ENCODE results near the gene ABR. TPM values are rescaled to one million over a fixed set of nuclear protein-coding genes. Genes with fewer than 3 reads are reported as not detected.
"Not testable (repeated sequence)": the region's sequence is repeated elsewhere in the genome, so short reads cannot be mapped to it uniquely, and the experiment has no call there.

The ABR gene
- total RNA-seq, 2 donors from 2014 or later: 159 to 200 TPM

DNA sequence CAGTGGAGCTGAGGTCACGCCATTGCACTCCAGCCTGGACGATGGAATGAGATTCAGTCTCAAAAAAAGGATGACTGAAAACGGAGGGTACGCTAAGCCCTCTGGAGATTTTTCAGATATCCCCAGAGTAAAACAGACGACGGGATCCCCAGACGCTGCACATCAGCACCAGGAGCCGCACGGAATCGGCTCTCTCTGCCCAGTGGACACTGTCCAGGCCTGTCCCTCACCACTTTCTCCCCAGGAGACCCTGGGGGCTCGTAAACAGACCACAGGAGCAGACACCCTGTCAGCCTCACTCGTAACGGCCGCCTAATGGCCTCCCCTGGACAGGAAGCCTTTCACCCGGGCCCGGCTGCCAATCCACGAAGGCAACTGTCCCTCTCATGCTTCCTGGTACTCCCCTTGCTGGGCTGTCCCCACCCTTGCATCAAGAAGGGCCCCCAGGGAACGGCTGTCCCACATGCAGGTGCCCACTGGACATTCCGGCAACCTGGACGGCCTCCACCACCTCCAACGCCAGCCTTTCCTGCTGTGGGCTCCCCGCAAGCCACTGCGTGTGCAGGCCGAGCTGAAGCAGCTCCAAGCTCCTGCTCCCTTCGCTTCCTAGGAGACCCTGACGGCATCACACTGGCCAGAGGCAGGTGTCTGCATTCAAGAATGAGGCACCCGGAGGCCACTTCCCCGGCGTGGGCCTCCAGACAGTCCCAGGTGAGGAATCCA is 108.5 kb downstream of the ABR start:
- DNase-seq (ENCODE audit: low spot score) (no peak), ATAC-seq (ENCODE audit: insufficient number of reproducible peaks, low FRiP score, low read depth) (no peak)
- TF ChIP-seq, protein P1, sequence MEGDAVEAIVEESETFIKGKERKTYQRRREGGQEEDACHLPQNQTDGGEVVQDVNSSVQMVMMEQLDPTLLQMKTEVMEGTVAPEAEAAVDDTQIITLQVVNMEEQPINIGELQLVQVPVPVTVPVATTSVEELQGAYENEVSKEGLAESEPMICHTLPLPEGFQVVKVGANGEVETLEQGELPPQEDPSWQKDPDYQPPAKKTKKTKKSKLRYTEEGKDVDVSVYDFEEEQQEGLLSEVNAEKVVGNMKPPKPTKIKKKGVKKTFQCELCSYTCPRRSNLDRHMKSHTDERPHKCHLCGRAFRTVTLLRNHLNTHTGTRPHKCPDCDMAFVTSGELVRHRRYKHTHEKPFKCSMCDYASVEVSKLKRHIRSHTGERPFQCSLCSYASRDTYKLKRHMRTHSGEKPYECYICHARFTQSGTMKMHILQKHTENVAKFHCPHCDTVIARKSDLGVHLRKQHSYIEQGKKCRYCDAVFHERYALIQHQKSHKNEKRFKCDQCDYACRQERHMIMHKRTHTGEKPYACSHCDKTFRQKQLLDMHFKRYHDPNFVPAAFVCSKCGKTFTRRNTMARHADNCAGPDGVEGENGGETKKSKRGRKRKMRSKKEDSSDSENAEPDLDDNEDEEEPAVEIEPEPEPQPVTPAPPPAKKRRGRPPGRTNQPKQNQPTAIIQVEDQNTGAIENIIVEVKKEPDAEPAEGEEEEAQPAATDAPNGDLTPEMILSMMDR (IDR thresholded peaks at IDR 0.05): no peak
- Histone ChIP-seq H3K27ac (no peak overlapping the region), H3K27me3 (replicated peaks; ENCODE audit: insufficient read depth) (no peaks in the 10 kb centered on the region), H3K9me3 (no peaks in the 10 kb centered on the region), H3K4me1 (ENCODE audit: control insufficient read depth in 1 of 2, low read depth in 2 of 2) (no peaks in the 10 kb centered on the region), H3K4me3 (no peak overlapping the region), H3K36me3 (peaks cover 64% of the 10 kb centered on the region)

DNA sequence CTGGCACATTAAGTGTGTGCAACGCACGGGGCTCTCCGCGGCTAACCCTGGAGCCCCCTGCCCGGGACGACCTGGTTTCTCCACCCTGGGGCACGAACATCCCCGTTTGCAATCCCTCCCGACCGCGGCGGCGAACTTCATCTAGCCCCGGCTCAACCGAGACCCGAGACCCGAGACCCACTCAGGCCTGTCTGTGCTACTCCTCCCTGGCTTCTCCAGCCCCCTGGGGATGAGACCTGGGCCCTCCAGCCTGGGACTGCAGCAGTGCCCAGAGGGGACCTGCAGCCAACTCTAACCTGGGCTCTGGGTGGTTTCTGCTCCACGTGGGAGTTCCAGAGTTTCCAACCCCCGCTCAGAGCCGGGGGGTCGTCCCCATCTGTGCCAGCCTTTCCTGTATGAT is 109.4 kb downstream of the ABR start:
- peaks cover 73% of the 10 kb centered on the region for H3K36me3 ChIP-seq

DNA sequence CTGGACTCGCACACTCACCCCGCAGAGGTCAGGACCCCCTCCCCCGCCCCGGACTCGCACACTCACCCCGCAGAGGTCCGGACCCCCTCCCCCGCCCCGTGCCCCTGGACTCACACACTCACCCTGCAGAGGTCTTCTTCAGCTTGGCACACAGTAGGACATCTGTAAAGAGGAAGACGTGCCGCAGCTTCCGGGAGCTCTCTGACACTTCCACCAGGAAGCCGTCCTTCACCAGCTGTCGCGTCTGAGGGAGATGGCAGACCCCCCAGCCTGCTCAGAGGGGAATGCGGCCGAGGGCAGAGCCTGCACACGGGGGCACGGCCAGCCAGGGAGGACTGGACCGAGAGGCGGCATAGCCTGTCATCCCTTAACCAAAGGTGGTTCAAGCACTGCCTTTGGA is 109.9 kb downstream of the ABR start:
- no peak overlapping the region for H3K4me3 ChIP-seq
- H3K27ac ChIP-seq: no peak overlapping the region
- H3K27me3 ChIP-seq (replicated peaks; ENCODE audit: insufficient read depth): no peaks in the 10 kb centered on the region
- ATAC-seq (ENCODE audit: insufficient number of reproducible peaks, low FRiP score, low read depth) (no peak), DNase-seq (ENCODE audit: low spot score) (no peak)
- H3K36me3 ChIP-seq: peaks cover 73% of the 10 kb centered on the region
- H3K9me3 ChIP-seq: no peaks in the 10 kb centered on the region
- no peaks in the 10 kb centered on the region for H3K4me1 ChIP-seq (ENCODE audit: control insufficient read depth in 1 of 2, low read depth in 2 of 2)
- TF ChIP-seq, protein P1 (IDR thresholded peaks at IDR 0.05): no peak

More for the DNA sequence above, 109.4 kb downstream of the ABR start:
- Histone ChIP-seq H3K9me3 (no peaks in the 10 kb centered on the region), H3K27ac (no peak overlapping the region), H3K4me1 (ENCODE audit: control insufficient read depth in 1 of 2, low read depth in 2 of 2) (no peaks in the 10 kb centered on the region), H3K27me3 (replicated peaks; ENCODE audit: insufficient read depth) (no peaks in the 10 kb centered on the region), H3K4me3 (no peak overlapping the region)
- DNase-seq (ENCODE audit: low spot score): no peak
- TF ChIP-seq, protein P1 (IDR thresholded peaks at IDR 0.05): no peak
- no peak for ATAC-seq (ENCODE audit: insufficient number of reproducible peaks, low FRiP score, low read depth)

DNA sequence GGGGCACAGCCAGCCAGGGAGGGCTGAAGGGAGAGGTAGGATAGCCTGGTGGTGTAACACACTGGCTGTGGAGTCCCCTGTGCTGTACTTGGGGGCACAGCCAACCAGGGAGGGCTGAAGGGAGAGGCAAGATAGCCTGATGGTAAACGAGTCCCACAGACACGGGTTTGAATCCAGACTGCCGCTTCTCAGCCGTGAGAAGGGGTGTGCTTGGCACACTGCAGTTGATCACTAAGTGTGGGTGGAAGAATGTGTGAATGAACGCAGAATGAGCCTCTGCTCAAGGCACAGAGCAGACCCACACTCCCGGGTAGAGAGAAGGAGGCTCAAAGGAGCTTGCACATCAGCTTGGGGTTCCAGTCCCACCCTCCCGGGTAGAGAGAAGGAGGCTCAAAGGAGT is 111.4 kb downstream of the ABR start:
- ATAC-seq (ENCODE audit: insufficient number of reproducible peaks, low FRiP score, low read depth): no peak

DNA sequence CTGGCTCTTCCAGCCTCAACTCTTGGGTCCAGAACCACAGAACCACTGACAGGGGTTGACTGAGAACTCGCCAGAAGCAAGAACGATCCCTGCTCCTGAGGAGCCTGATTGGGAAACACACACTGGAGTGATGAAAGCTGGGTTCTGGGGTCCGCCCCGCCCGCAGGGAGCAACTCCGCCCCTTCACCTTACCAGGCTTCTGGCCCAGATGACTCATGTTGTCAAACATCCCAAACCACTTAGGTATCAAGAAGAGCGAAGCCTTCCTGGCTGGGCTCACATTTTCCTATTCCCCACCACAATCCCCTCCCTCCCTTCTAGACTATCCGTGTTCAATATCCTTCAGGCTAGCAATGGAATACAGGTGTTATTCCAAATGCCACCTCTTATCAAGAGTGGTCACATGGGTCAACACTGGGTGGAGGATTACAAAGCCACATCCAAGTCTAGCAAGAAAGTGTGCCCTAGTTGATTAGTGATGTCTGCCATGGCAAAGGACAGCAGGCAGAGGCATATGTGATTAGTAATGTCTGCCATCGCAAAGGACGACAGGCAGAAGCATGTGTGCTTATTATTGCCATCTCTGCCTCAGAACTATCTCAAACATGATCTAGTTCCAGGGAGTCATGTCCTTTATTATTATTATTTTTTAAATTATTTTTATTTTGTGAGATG is 112.4 kb downstream of the ABR start:
- DNase-seq (ENCODE audit: low spot score) (no peak), ATAC-seq (ENCODE audit: insufficient number of reproducible peaks, low FRiP score, low read depth) (no peak)
- TF ChIP-seq, protein P1 (IDR thresholded peaks at IDR 0.05): no peak
- H3K4me1 ChIP-seq (ENCODE audit: control insufficient read depth in 1 of 2, low read depth in 2 of 2): no peaks in the 10 kb centered on the region
- H3K27ac ChIP-seq: no peak overlapping the region
- peaks cover 68% of the 10 kb centered on the region for H3K36me3 ChIP-seq
- no peak overlapping the region for H3K4me3 ChIP-seq
- no peaks in the 10 kb centered on the region for H3K27me3 ChIP-seq (replicated peaks; ENCODE audit: insufficient read depth)
- H3K9me3 ChIP-seq: no peaks in the 10 kb centered on the region

More for the DNA sequence above, 111.4 kb downstream of the ABR start:
- DNase-seq (ENCODE audit: low spot score): no peak
- Histone ChIP-seq H3K27ac (no peak overlapping the region), H3K36me3 (peaks cover 70% of the 10 kb centered on the region), H3K9me3 (no peaks in the 10 kb centered on the region), H3K4me1 (ENCODE audit: control insufficient read depth in 1 of 2, low read depth in 2 of 2) (no peaks in the 10 kb centered on the region), H3K4me3 (no peak overlapping the region), H3K27me3 (replicated peaks; ENCODE audit: insufficient read depth) (no peaks in the 10 kb centered on the region)
- TF ChIP-seq, protein P1 (IDR thresholded peaks at IDR 0.05): no peak

DNA sequence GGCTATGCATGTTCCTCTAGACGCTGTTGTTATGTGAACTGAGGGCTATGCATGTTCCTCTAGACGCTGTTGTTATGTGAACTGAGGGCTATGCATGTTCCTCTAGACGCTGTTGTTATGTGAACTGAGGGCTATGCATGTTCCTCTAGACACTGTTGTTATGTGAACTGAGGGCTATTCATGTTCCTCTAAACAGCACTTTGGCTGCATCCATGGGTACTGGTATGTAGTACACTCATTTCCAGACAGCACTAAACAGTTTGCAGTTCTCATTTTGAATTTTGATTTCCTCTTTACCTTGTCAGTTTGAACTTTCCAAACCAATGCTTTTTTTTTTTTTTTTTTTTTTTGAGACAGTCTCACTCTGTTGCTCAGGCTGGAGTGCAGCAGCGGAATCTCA is 114.4 kb downstream of the ABR start:
- H3K36me3 ChIP-seq: peaks cover 61% of the 10 kb centered on the region
- H3K9me3 ChIP-seq; H3K4me3 ChIP-seq; ATAC-seq (ENCODE audit: insufficient number of reproducible peaks, low FRiP score, low read depth); H3K4me1 ChIP-seq (ENCODE audit: control insufficient read depth in 1 of 2, low read depth in 2 of 2); DNase-seq (ENCODE audit: low spot score); H3K27ac ChIP-seq; H3K27me3 ChIP-seq (replicated peaks; ENCODE audit: insufficient read depth): not testable (repeated sequence)
